ENCODE data around the gene IL1RAPL2. TPM values are rescaled to one million over a fixed set of nuclear protein-coding genes. Genes with fewer than 3 reads are reported as not detected.

Gene IL1RAPL2
- total and polyA plus RNA-seq, 2 of the 8 experiments (the other 6 are each of a cell fraction or from before 2014, with no cell fraction given) = 0.20 to 1.3 TPM

GRCh38 chrX:105697984-105698781, 1132.2 kb downstream of the IL1RAPL2 start (continued):
- no peak for TF ChIP-seq PHF8 (conservative IDR thresholded peaks at IDR 0.05; ENCODE audit: low read depth, low read length)
- no peak for TF ChIP-seq E2F6 (IDR thresholded peaks at IDR 0.05)
- no peak for TF ChIP-seq ASH2L (IDR thresholded peaks at IDR 0.05; ENCODE audit: low read length)
- no peak for TF ChIP-seq GTF2F1 (IDR thresholded peaks at IDR 0.05; ENCODE audit: borderline replicate concordance, low read depth, low read length)
- no peak for TF ChIP-seq NANOG (IDR thresholded peaks at IDR 0.05; ENCODE audit: insufficient read depth, low read depth, low read length, poor library complexity, severe bottlenecking)
- TF ChIP-seq SIN3A (conservative IDR thresholded peaks at IDR 0.05 in 1 of 2, IDR thresholded peaks at IDR 0.05 in 1 of 2; ENCODE audit: low read depth in 1 of 2, low read length in 2 of 2) = no peak
- no peak for TF ChIP-seq SIX5 (IDR thresholded peaks at IDR 0.05; ENCODE audit: low read depth, low read length)

Data from H1 (cell line).